K562 (cell line): Measurements from ENCODE around the gene TRIM14. TPM values are rescaled to one million over a fixed set of nuclear protein-coding genes. Genes with fewer than 3 reads are reported as not detected.

Experiments
- CEBPG ChIP-seq, 3 experiments: fragments of 200-800 bp in 1 of 3; sonication (Bioruptor generic) in 1 of 3; sonication (generic) in 1 of 3; formaldehyde crosslinking in 1 of 3; IDR thresholded peaks in 2 of 3; conservative IDR thresholded peaks in 1 of 3; 2 replicates each; pipeline versions ENCODE4 v1.6.1 to v1.8.0; 2016 to 2022; ENCODE audit warnings: missing compliant biosample characterization in 2 of 3, missing genetic modification characterization in 2 of 3, mild to moderate bottlenecking in 1 of 3, missing genetic modification reagents in 1 of 3
- EGR1 ChIP-seq: fragments of 450-650 bp; conservative IDR thresholded peaks from 2 replicates; pipeline ENCODE4 v1.6.1; 2017; ENCODE audit warnings: mild to moderate bottlenecking
- SMAD3 ChIP-seq: fragments of 450-650 bp; formaldehyde crosslinking; conservative IDR thresholded peaks from 2 replicates; pipeline ENCODE4 v1.4.0; 2020; ENCODE audit warnings: mild to moderate bottlenecking
- SP2 ChIP-seq: IDR thresholded peaks from 2 replicates; pipeline ENCODE4 v1.6.1; 2011; ENCODE audit warnings: mild to moderate bottlenecking, low read depth, low read length, moderate library complexity; ENCODE audit not compliant: poor library complexity, severe bottlenecking; ENCODE audit errors: extremely low read depth
- XRCC4 ChIP-seq: IDR thresholded peaks from one replicate; pipeline ENCODE4 v1.6.1; 2011; ENCODE audit not compliant: insufficient read depth, insufficient read length; ENCODE audit errors: extremely low read depth
- ZBED1 ChIP-seq: IDR thresholded peaks from 2 replicates; pipeline ENCODE4 v1.6.1; 2014
- ZNF121 ChIP-seq: sonication (generic); formaldehyde crosslinking; conservative IDR thresholded peaks from 2 replicates; pipeline ENCODE4 v1.8.0; 2022; ENCODE audit warnings: missing genetic modification reagents
- polyA plus RNA-seq, 8 experiments: library from polyadenylated mRNA; depleted of rRNA in 4 of 8; stranded (reverse) in 5 of 8; unstranded in 3 of 8; fragments of >200 nt; fragmentation: Nextera tagmentation in 2 of 8; fragmentation: Illumina TruSeq in 1 of 8; extraction: Ambion mirVana in 2 of 8; extraction: Trizol in 1 of 8; gene quantifications; 2 replicates each; pipeline versions ENCODE4 v1.2.1 to v1.2.3, GENCODE V29; 2011 to 2014; ENCODE audit warnings: inconsistent platforms in 1 of 8, missing spikeins in 1 of 8
- total RNA-seq, 7 experiments: library from RNA; depleted of rRNA in 6 of 7; stranded (reverse); fragments of >200 nt in 6 of 7; fragmentation: Illumina TruSeq in 2 of 7; extraction: Trizol in 2 of 7; gene quantifications; 2 replicates each; pipeline versions ENCODE4 v1.2.1 to v1.2.3, GENCODE V29; 2011 to 2021; ENCODE audit warnings: low replicate concordance in 1 of 7
- TF ChIP-seq, protein P1 (sequence below): fragments of 450-650 bp; IDR thresholded peaks from 2 replicates; pipeline ENCODE4 v1.6.1; 2016; ENCODE audit warnings: mild to moderate bottlenecking, moderate library complexity
- TF ChIP-seq, protein P2 (sequence below): fragments of 450-650 bp; IDR thresholded peaks from 2 replicates; pipeline ENCODE4 v1.6.1; 2017; ENCODE audit warnings: antibody characterized with exemption
- TF ChIP-seq, protein P3 (sequence below), 2 experiments: fragments of 200-800 bp in 1 of 2; sonication (Bioruptor generic) in 1 of 2; sonication (generic) in 1 of 2; formaldehyde crosslinking in 1 of 2; IDR thresholded peaks in 1 of 2; conservative IDR thresholded peaks in 1 of 2; 2 replicates each; pipeline versions ENCODE4 v1.5.0 to v1.6.1; 2016 to 2020; ENCODE audit warnings: missing compliant biosample characterization in 1 of 2, missing genetic modification characterization in 1 of 2, missing genetic modification reagents in 1 of 2

The TRIM14 gene
- total and polyA plus RNA-seq, 9 of the 15 experiments (the other 6 are each of a cell fraction or from before 2014, with no cell fraction given): 7.6 to 41.0 (median 17.9) TPM

DNA sequence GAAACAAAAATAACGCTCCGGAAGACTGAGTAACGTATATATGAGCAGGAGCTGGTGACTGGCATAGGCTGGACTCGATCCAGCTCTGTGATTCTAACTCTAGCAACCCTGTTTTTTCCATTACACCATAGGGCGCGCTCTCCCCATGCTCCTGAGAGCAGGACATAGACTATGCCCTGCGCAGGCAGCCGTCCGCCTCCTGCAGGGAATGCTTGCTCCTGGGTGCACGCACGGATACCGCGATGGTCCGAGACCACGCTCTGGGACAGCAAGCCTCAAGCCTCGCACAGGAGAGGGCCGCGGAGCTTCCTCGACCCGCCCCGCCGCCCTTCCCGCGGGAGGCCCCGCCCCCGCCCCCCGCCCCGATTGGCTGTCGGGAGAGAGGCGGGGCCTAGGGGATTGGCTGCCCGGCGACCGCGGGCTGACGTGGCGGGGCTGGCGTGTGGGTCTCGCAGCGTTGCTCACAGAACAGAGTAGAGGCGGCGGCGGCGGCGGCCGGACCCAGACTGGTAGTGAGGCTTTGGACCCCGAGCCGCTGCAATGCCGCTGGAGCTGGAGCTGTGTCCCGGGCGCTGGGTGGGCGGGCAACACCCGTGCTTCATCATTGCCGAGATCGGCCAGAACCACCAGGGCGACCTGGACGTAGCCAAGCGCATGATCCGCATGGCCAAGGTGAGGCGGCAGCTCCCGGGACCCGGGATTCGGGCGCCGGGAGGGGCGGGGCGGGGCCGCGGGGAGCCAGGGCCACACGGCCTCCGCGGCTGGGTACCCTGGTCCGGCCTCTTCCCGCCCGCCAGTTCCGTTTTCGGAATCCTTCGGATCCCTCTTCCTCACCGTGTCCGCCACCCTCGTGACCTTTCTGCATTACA is 62.5 kb downstream of the TRIM14 start, which contains the start of gene NANS (continued):
- TF ChIP-seq, protein P1, sequence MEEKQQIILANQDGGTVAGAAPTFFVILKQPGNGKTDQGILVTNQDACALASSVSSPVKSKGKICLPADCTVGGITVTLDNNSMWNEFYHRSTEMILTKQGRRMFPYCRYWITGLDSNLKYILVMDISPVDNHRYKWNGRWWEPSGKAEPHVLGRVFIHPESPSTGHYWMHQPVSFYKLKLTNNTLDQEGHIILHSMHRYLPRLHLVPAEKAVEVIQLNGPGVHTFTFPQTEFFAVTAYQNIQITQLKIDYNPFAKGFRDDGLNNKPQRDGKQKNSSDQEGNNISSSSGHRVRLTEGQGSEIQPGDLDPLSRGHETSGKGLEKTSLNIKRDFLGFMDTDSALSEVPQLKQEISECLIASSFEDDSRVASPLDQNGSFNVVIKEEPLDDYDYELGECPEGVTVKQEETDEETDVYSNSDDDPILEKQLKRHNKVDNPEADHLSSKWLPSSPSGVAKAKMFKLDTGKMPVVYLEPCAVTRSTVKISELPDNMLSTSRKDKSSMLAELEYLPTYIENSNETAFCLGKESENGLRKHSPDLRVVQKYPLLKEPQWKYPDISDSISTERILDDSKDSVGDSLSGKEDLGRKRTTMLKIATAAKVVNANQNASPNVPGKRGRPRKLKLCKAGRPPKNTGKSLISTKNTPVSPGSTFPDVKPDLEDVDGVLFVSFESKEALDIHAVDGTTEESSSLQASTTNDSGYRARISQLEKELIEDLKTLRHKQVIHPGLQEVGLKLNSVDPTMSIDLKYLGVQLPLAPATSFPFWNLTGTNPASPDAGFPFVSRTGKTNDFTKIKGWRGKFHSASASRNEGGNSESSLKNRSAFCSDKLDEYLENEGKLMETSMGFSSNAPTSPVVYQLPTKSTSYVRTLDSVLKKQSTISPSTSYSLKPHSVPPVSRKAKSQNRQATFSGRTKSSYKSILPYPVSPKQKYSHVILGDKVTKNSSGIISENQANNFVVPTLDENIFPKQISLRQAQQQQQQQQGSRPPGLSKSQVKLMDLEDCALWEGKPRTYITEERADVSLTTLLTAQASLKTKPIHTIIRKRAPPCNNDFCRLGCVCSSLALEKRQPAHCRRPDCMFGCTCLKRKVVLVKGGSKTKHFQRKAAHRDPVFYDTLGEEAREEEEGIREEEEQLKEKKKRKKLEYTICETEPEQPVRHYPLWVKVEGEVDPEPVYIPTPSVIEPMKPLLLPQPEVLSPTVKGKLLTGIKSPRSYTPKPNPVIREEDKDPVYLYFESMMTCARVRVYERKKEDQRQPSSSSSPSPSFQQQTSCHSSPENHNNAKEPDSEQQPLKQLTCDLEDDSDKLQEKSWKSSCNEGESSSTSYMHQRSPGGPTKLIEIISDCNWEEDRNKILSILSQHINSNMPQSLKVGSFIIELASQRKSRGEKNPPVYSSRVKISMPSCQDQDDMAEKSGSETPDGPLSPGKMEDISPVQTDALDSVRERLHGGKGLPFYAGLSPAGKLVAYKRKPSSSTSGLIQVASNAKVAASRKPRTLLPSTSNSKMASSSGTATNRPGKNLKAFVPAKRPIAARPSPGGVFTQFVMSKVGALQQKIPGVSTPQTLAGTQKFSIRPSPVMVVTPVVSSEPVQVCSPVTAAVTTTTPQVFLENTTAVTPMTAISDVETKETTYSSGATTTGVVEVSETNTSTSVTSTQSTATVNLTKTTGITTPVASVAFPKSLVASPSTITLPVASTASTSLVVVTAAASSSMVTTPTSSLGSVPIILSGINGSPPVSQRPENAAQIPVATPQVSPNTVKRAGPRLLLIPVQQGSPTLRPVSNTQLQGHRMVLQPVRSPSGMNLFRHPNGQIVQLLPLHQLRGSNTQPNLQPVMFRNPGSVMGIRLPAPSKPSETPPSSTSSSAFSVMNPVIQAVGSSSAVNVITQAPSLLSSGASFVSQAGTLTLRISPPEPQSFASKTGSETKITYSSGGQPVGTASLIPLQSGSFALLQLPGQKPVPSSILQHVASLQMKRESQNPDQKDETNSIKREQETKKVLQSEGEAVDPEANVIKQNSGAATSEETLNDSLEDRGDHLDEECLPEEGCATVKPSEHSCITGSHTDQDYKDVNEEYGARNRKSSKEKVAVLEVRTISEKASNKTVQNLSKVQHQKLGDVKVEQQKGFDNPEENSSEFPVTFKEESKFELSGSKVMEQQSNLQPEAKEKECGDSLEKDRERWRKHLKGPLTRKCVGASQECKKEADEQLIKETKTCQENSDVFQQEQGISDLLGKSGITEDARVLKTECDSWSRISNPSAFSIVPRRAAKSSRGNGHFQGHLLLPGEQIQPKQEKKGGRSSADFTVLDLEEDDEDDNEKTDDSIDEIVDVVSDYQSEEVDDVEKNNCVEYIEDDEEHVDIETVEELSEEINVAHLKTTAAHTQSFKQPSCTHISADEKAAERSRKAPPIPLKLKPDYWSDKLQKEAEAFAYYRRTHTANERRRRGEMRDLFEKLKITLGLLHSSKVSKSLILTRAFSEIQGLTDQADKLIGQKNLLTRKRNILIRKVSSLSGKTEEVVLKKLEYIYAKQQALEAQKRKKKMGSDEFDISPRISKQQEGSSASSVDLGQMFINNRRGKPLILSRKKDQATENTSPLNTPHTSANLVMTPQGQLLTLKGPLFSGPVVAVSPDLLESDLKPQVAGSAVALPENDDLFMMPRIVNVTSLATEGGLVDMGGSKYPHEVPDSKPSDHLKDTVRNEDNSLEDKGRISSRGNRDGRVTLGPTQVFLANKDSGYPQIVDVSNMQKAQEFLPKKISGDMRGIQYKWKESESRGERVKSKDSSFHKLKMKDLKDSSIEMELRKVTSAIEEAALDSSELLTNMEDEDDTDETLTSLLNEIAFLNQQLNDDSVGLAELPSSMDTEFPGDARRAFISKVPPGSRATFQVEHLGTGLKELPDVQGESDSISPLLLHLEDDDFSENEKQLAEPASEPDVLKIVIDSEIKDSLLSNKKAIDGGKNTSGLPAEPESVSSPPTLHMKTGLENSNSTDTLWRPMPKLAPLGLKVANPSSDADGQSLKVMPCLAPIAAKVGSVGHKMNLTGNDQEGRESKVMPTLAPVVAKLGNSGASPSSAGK: peak; percentile 66
- TF ChIP-seq, protein P2, sequence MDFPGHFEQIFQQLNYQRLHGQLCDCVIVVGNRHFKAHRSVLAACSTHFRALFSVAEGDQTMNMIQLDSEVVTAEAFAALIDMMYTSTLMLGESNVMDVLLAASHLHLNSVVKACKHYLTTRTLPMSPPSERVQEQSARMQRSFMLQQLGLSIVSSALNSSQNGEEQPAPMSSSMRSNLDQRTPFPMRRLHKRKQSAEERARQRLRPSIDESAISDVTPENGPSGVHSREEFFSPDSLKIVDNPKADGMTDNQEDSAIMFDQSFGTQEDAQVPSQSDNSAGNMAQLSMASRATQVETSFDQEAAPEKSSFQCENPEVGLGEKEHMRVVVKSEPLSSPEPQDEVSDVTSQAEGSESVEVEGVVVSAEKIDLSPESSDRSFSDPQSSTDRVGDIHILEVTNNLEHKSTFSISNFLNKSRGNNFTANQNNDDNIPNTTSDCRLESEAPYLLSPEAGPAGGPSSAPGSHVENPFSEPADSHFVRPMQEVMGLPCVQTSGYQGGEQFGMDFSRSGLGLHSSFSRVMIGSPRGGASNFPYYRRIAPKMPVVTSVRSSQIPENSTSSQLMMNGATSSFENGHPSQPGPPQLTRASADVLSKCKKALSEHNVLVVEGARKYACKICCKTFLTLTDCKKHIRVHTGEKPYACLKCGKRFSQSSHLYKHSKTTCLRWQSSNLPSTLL: no peak
- no peak for TF ChIP-seq CEBPG (CRISPR knock-in tag; IDR thresholded peaks at IDR 0.05)
- TF ChIP-seq CEBPG (tag; conservative IDR thresholded peaks at IDR 0.05 in 1 of 2, IDR thresholded peaks at IDR 0.05 in 1 of 2): no peak
- peak; percentile 37 for TF ChIP-seq SP2
- TF ChIP-seq ZBED1: no peak
- TF ChIP-seq, protein P3, sequence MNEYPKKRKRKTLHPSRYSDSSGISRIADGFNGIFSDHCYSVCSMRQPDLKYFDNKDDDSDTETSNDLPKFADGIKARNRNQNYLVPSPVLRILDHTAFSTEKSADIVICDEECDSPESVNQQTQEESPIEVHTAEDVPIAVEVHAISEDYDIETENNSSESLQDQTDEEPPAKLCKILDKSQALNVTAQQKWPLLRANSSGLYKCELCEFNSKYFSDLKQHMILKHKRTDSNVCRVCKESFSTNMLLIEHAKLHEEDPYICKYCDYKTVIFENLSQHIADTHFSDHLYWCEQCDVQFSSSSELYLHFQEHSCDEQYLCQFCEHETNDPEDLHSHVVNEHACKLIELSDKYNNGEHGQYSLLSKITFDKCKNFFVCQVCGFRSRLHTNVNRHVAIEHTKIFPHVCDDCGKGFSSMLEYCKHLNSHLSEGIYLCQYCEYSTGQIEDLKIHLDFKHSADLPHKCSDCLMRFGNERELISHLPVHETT (CRISPR knock-in tag; conservative IDR thresholded peaks at IDR 0.05 in 1 of 2, IDR thresholded peaks at IDR 0.05 in 1 of 2): peak in 1 of 2 experiments; percentile 64; a peak in 2 of 4 replicates
- TF ChIP-seq ZNF121 (CRISPR knock-in tag): peak; percentile 69
- TF ChIP-seq EGR1: 0 out of 2 replicates have a peak, but pooled peaks have one; percentile 6
- no peak for TF ChIP-seq XRCC4
- TF ChIP-seq SMAD3 (CRISPR knock-in tag): no peak
